Measurements from ENCODE around the gene FAM228B. TPM values are rescaled to one million over a fixed set of nuclear protein-coding genes. Genes with fewer than 3 reads are reported as not detected.
"Not testable (repeated sequence)": the region's sequence is repeated elsewhere in the genome, so short reads cannot be mapped to it uniquely, and the experiment has no call there.

The FAM228B gene
- polyA plus RNA-seq, result 10 to 100 TPM in 2 of 3 donors, 1 to 10 TPM in 1; 3.1 to 27.1 (median 10.8) TPM

DNA sequence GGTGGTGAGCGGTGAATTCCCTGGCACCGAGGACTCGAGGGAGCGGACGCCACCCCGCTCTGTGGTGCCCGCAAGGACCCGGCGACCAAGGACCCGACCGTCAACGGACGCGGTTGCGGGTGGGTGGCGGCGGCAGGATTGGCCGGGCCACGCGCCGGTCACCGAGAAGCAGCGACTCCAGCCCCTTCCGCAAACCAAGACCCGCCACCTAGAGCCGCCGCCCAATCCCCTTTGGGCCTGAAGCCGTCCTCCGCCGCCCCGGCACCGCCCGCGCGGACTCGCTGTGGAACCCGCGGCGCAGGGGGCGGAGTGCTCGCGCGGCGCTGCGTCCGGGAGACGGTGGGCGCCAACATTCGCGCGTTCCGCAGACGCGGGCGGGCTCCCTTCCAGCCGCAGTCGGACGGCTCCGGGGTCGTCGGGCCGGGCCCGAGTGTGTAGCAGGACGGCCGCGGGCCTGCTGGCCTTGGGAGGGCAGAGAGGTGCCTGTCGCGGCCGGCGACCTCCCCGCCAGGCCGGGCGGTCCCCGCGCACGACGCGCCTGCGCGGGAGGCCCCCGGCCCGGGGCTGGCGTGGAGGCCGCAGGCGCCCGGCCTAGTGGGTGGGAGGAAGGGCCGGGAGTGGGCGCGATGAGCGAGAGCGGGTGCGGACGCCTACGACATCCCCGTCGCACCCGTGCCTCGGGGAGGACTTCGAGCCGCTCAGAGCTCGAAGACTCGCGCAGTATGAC lies at the start of gene FAM228B, which contains the start of gene PFN4:
Gene FAM228B, plus strand, starts transcription at position 275 of the 727 bp plus-strand sequence. CDS start 893 bp downstream, outside the sequence.
Gene PFN4, minus strand, starts transcription at position 140 of the 727 bp plus-strand sequence. CDS start 799 bp downstream, outside the sequence.
- H3K27ac ChIP-seq (ENCODE audit: low read depth, low read length), result peak within 1 kb of the TSS; percentile 44
- WGBS, 3 donors, result 0 to 1% (median 0%) methylated on average over 76 to 103 of the region's 103 CpGs

DNA sequence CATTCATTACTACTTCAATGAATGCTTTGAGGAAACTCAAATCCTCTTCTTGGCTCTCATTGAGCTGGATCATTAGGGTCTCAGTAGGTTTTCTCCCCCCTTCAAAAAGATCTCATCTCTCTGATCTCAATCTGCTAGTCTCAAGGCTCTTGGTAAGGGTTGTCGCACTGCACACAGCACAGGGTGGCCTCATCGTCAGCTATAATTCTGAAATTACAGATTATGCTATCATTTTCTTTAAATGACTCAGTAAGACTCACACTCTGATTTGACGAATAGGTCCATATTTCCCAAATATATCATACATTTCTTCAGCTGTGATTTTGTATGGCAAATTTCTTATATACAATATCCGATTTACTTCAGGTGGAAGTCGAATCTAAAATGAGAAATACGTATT lies 49.5 kb upstream of the FAM228B start:
- WGBS, 3 donors, result 88 to 92% (median 92%) methylated on average over 6 of the region's 6 CpGs
- no peak overlapping the region for H3K27ac ChIP-seq (ENCODE audit: low read depth, low read length)

DNA sequence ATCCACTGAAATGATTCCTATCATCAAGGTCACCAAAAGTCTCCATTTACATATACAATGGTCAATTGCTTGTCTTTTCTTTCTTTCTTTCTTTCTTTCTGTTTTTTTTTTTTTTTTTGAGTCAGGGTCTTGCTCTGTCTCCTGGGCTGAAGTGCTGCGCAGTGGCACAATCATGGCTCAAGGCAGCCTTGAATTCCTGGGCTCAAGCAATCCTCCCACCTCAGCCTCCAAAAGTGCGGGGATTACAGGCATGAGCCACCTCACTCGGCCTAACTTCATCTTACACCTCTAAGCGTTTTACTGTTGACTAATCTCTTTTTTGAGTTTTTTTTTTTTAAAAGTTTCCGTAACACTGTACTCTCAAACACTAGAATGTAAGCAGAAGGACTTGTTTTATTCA lies 48.0 kb upstream of the FAM228B start:
- H3K27ac ChIP-seq (ENCODE audit: low read depth, low read length), result no peak overlapping the region
- WGBS, 3 donors, result 49 to 71% (median 65%) methylated on average over 5 of the region's 5 CpGs

DNA sequence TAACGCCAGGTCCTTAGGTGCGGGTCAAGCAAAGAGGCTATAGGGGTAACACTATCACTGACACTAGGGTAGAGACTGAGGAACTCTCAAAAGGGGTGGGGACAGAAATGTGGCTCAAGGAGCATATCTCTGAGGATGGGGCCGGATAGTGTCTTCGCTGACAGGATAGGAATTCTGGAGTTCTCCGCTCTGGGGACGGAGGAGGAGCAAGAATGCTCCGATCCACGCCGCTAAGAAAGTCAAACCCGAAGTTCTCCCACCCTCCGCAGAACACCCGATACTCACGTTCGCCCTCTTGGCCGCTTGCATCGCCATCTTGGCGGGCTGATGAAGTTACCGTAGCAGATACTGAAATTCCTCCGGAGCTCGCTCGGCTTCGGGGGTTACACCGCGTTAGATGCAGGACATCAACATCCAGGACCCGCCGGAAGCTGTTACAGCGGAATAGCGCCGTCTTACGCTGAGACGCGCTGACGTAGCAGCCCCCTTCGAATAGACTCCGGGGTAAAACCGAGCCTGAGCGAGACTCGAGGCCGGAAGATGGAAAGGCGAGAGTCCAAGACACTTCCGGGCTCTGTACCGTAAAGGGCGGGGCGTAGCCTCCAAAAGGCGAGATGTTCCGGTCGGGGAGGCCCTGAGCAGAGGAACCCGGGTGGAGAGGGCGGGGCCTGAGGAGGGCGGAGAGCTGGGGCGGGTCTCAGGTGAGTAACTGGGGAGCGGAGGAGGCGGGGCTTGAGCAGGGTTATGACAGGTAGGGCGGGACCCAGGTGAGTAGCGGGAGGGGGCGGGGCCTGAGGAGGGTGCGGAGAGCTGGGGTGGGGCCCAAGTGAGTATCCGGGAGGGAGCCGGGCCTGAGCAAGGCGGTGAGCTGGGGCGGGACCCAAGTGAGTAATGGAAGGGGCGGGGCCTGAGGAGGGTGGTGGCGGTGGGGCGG lies 47.1 kb upstream of the FAM228B start, which contains the start of gene SF3B6:
Gene SF3B6, minus strand, starts transcription at position 412 of the 934 bp plus-strand sequence. Its CDS starts 97 bp downstream, at position 315.
- 1% methylated on average over 59 to 64 of the region's 64 CpGs for WGBS, 3 donors
- H3K27ac ChIP-seq (ENCODE audit: low read depth, low read length), result peak within 1 kb of the TSS; percentile 74

DNA sequence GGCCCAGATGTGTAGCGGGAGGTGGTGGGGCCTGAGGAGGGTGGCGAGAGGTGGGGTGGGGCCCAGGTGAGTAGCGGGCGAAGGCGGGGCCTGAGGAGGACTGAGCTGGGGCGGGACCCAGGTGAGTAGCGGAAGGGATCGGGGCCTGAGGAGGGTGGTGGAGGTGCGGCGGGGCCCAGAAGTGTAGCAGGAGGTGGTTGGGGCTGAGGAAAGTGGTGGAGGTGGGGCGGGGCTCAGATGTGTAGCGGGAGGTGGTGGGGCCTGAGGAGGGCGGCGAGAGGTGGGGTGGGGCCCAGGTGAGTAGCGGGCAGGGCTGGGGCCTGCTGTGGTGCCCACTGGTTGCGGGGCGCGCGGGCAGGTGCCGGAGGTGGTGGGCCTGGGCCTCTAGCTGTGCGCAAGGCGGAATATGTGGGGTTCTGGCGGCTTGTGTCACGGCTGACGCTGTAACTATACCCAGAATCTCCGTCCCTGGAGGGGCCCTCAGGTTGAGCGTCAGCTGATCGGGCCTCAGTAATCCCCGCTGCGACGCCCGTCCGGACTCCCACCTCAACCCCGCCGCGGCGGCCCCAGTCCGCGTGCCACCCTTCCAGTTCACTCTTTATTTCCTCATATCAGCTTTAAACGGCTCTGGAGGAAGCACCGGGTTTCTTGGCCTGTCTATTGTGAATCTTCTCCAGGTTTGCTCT lies 46.3 kb upstream of the FAM228B start:
- WGBS, 3 donors, result 0 to 5% (median 2%) methylated on average over 40 to 41 of the region's 41 CpGs
- H3K27ac ChIP-seq (ENCODE audit: low read depth, low read length), result peak overlapping the region; percentile 49

DNA sequence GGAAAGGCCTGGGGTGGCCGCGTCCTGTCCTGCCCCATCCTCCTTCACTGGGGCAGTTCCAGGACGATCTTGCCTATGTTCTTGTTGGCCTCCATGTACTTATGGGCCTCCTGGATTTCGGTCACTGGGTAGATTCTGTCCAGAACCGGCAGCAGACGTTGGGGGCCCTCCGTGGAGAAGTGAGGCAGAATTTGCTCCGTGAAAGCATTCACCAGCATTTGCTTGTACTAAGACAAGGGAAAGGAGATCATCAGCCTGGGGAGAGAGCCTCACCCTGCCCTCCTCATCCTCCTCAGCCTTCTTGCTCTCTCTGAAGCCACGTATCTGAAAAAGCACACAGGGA lies 45.8 kb upstream of the FAM228B start:
- WGBS, 3 donors, result 6 to 14% (median 6%) methylated on average over 9 of the region's 9 CpGs

DNA sequence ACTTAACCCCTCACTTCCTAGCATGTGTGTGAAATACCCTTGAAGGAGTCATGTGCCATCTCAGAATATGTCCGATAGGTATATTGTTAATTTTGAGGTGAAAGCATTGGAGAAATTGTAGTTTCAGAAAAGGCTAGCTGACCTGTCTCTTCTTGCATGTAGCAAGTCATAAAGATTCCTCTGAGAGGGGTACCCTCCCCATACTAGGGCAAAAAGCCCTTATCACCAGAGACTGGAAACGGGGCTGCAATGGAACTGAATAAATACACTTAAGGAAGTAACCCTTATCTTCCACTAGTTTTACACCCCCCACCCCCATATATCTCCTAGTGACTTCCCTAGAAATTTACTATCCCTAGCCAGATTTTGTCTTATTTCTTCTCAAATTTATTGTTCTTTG lies 45.4 kb upstream of the FAM228B start:
- 39 to 76% (median 65%) methylated on average over 2 of the region's 2 CpGs for WGBS, 3 donors
- H3K27ac ChIP-seq (ENCODE audit: low read depth, low read length), result no peak overlapping the region

More for the DNA sequence above, 45.8 kb upstream of the FAM228B start:
- no peak overlapping the region for H3K27ac ChIP-seq (ENCODE audit: low read depth, low read length)

DNA sequence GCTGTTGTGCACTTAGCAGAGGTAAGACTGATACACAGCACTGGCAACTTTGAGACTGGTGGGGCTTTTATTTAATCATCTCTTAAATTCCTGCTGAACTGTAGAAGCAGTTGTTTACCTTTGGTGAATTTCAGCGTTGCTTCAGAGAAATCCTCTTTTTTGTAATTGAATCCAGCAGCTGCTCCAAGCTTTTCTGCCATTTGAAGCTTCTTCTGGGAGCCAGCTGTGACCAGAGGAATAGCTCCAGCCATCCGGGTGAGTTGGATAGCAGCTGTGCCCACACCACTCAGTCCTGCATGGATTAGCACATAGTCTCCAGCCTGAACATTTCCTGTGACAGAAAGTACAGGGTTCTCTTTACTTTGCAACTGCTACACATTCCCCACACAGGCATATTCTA lies 42.6 kb upstream of the FAM228B start:
- 59 to 76% (median 66%) methylated on average over 2 of the region's 2 CpGs for WGBS, 3 donors
- H3K27ac ChIP-seq (ENCODE audit: low read depth, low read length), result no peak overlapping the region

DNA sequence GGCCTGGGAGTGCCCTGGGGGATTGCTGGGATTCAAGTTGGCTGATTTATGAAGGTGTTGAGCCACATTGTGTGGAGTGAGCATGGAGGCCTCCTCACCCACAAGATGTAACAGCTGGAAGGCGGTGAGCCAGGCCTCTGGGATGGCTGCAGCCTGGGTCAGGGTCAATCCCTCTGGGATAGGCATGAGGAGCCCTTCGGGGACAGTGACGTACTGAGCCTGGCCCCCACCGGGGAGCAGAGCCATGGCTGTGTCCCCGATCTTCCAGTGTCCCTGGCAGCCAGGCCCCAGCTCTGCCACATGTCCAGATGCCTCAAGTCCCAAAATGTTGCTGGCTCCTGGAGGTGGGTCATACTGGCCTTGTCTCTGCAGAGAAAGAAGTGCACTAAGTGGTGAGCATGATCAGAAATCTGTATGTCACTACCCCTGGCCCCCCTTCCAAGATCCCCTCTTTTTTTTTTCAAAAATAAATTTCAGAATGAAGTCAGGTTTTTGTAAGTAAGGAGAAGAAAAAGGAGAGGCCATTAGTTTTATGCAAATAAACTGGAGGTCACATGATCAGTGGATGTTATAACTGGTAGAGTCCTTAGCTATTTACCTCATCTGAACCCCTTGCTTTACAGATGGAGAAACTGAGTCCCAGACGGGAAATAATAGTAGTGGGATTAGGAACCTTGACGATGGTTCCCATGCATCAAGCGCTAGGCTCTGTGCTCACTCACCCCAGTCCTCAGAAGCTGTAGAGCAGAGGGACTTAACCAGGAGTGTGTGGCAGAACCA lies 40.3 kb upstream of the FAM228B start:
- WGBS, 3 donors, result 79 to 85% (median 82%) methylated on average over 8 of the region's 8 CpGs
- no peak overlapping the region for H3K27ac ChIP-seq (ENCODE audit: low read depth, low read length)

DNA sequence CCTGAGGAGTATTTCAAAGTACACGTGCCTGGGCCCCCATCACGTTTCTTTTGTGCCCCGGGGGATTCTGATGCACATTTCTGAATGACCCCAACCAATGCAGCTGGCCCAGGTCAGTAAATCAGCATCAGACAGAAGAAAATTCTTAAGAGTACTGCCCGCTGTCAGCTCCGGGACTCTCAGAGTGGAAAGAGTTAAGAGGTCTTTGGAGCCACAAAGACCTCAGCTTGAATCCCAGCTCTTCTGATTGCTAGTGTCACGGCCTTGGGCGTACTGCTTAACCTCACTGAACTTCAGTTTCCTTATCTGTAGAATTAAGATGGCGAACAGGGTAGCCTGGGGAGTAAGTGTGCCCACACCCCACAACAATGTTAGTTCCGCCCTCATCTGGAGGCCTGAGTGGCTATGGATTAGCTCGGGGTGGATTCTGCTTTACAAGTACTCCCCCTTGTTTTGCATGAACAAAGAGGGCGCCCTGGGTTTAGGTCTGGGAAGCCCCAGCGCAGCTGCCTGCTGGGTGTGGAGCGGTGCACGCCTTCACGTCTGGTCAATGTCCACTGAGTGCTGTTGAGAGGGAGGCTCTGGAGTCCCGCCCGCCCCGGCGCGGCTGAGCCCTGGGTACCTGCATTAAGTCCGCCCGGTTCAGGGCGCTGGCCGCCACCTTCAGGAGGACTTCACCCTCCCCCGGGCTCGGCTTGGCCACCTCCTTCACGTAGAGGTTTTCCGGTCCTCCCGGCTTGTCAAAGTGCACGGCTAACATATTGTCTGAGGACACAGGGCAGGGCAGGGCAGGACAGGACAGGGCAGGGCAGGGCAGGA lies 39.5 kb upstream of the FAM228B start:
- WGBS, 3 donors, result 5 to 9% (median 8%) methylated on average over 30 of the region's 30 CpGs
- H3K27ac ChIP-seq (ENCODE audit: low read depth, low read length), result peak overlapping the region; percentile 30

DNA sequence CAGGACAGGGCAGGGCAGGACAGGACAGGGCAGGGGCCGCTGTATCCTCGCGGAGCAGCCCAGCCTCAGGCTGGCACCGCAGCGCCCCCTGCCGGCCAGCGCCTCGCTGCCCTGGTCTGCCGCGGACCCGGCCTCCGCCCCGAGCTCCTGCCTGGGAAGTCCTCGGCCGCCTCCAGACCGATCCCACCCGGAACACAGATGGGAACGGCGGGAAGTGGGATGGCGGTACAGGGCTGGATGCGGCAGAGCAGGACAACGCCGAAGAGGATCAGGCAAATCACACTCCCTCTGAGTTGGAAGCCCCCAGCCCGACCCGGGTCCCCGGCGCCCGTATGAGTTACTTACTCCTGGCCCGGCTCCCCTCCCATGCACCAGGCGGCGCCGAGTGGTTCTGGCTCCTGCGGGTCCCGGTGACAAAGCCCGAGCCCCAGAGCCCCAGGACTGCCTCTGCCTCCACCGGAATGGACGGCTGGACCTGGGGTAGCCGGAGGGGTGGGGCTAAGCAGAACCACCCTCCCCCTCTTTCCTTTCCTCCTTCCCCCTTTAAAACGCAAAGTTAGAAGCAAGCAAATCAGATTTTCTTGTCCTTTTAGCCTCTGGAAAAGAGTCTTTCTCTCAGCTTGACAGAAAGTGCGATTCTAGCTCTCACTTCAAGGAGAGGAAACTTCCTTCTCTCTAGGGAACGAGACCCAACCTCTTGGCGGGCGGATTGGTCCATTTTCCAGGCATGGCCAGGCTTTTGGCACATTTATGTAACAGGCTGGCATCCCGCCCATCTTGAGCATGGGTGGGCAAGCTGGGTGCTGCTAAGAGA lies 38.7 kb upstream of the FAM228B start, which contains the start of gene TP53I3:
Gene TP53I3, minus strand, starts transcription at position 449 of the 814 bp plus-strand sequence. CDS start 508 bp downstream, outside the sequence.
- peak within 1 kb of the TSS; percentile 47 for H3K27ac ChIP-seq (ENCODE audit: low read depth, low read length)
- WGBS, 3 donors, result 0 to 1% (median 1%) methylated on average over 41 to 44 of the region's 44 CpGs

DNA sequence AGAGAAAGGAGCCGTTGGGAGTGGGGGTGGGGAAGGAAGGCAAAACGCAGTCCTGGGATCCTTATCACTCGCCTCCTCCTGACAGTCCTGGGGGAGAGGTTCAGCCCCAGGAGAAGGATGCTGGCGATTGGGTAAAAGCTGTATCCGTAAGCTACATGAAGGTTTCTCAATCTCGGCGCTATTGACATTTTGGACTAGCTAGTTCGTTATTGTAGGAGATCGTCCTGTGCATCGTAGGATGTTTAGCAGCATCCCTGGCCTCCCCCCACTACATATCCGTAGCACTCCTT lies 38.1 kb upstream of the FAM228B start:
- 6 to 18% (median 17%) methylated on average over 11 of the region's 11 CpGs for WGBS, 3 donors

DNA sequence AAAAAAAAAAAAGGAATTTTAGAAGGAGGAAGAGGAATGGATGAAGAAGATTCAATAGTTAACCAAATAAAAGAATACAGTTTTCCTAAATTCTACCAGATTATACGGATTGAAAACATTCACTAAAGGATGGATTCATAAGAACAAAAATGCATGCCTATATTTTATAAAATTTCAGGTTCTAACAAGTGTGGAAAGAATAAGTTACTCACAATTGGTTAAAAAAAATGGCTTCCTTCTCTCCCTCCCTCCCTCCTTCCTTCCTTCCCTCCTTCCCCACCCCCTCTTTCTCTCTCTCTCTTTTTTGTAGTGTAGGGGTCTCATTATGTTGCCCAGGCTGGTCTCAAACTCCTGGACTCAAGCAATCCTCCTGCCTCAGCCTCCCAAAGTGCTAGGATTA lies 37.0 kb upstream of the FAM228B start:
- WGBS, 3 donors, result 80 to 96% (median 93%) methylated on average over 1 of the region's 1 CpG
- no peak overlapping the region for H3K27ac ChIP-seq (ENCODE audit: low read depth, low read length)

More for the DNA sequence above, 38.1 kb upstream of the FAM228B start:
- no peak overlapping the region for H3K27ac ChIP-seq (ENCODE audit: low read depth, low read length)

DNA sequence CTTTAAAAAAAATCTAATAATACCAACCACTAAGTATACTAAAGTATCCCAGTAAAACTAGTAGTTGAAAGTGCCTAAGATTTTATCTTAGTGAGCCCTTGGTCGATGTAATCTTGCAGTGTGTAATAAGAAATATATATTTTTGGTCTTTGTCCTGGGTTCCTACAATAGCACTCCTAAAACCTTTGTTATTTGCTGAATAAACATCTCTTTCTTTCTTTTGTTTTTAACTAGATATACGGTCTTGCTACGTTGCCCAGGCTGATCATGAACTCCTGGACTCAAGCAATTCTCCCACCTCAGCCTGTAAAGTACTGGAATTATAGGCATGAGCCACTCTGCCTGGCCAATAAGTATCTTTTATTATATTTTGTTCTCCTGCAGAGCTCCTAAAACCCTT lies 36.2 kb upstream of the FAM228B start:
- WGBS, 3 donors, result 78 to 88% (median 85%) methylated on average over 3 of the region's 3 CpGs
- H3K27ac ChIP-seq (ENCODE audit: low read depth, low read length), result no peak overlapping the region

DNA sequence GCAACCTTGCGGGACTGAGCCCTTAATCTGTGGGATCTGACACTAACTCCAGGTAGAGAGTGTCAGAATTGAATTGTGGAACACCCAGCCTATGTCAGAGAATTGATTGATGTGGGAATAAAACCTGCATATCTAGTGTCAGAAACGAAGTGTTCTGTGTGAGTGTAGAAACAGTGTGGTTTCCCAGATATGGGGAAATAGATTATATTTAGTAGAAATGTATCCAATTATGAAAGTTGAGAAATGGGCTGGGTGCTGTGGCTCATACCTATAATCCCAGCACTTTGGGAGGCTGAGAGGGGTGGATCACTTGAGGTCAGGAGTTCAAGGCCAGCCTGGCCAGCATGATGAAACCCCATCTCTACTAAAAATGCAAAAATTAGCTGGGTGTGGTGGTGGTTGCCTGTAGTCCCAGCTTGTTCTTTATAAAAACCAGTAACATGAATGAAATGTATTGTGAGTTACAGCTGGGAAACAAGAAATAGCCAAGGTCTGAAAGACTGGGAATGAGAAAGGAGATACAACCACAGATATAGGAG lies 34.4 kb upstream of the FAM228B start:
- 37 to 81% (median 60%) methylated on average over 2 of the region's 2 CpGs for WGBS, 3 donors
- no peak overlapping the region for H3K27ac ChIP-seq (ENCODE audit: low read depth, low read length)

DNA sequence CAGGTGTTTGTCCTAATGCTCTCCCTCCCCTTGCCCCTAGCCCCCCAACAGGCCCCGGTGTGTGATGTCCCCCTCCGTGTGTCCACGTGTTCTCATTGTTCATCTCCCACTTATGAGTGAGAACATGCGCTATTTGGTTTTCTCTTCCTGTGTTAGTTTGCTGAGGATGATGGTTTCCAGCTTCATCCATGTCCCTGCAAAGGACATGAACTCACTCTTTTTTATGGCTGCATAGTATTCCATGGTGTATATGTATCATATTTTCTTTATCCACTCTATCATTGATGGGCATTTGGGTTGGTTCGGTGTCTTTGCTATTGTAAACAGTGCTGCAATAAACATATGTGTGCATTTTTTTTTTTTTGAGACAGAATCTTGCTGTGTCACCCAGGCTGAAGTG lies 30.0 kb upstream of the FAM228B start:
- 95 to 99% (median 98%) methylated on average over 5 of the region's 5 CpGs for WGBS, 3 donors
- H3K27ac ChIP-seq (ENCODE audit: low read depth, low read length), result not testable (repeated sequence)
